Activated T-cell treated with anti-CD3 and anti-CD28 coated beads, Interleukin-2, amount 50 U/mL, for 24 hours (primary cell): ENCODE measurements around the gene RNF13.
"Not testable (repeated sequence)": the region's sequence is repeated elsewhere in the genome, so short reads cannot be mapped to it uniquely, and the experiment has no call there.

ENCODE experiments used
- DNase-seq: peaks from one replicate; pipeline ENCODE4 v3.0.0-alpha.2; 2020
- H3K27ac Mint-ChIP-seq: 2 replicates; pipeline ENCODE4 v1.8.0; 2020; ENCODE audit warnings: mild to moderate bottlenecking, mixed read lengths
- H3K27me3 Mint-ChIP-seq: 2 replicates; pipeline ENCODE4 v1.8.0; 2020; ENCODE audit warnings: mixed read lengths
- H3K36me3 Mint-ChIP-seq: 2 replicates; pipeline ENCODE4 v1.8.0; 2020; ENCODE audit warnings: low read depth, mixed read lengths
- H3K4me1 Mint-ChIP-seq: 2 replicates; pipeline ENCODE4 v1.8.0; 2020; ENCODE audit warnings: low read depth, mixed read lengths
- H3K4me3 Mint-ChIP-seq: 2 replicates; pipeline ENCODE4 v1.8.0; 2020; ENCODE audit warnings: mild to moderate bottlenecking, moderate library complexity, mixed read lengths
- H3K9me3 Mint-ChIP-seq: 2 replicates; pipeline ENCODE4 v1.8.0; 2020; ENCODE audit warnings: mixed read lengths

Gene RNF13

GRCh38 chr3:149883860-149884259 lies 70.8 kb downstream of the RNF13 start:
- not testable (repeated sequence) for H3K27ac Mint-ChIP-seq, H3K9me3 Mint-ChIP-seq, DNase-seq

DNA sequence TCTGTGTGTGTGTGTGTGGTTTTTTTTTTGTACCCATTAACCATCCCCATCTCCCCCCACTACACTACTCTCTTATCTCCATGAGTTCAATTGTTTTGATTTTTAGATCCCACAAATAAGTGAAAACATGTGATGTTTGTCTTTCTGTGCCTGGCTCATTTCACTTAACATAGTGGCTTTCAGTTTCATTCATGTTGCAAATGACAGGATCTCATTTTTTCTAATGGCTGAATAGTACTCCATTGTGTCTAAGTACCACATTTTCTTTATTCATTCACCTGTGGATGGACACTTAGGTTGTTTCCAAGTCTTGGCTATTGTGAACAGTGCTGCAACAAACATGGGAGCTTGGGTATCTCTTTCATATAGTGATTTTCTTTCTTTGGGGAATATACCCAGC lies 71.8 kb downstream of the RNF13 start:
- not testable (repeated sequence) for H3K9me3 Mint-ChIP-seq, H3K27ac Mint-ChIP-seq, H3K27me3 Mint-ChIP-seq, DNase-seq, H3K4me3 Mint-ChIP-seq
- peaks cover 47% of the 10 kb centered on the region for H3K36me3 Mint-ChIP-seq
- H3K4me1 Mint-ChIP-seq, result peaks cover 18% of the 10 kb centered on the region

More at GRCh38 chr3:149883860-149884259, 70.8 kb downstream of the RNF13 start:
- H3K36me3 Mint-ChIP-seq, result peaks cover 40% of the 10 kb centered on the region
- not testable (repeated sequence) for H3K27me3 Mint-ChIP-seq, H3K4me3 Mint-ChIP-seq
- peaks cover 18% of the 10 kb centered on the region for H3K4me1 Mint-ChIP-seq

GRCh38 chr3:149886957-149887356 lies 73.9 kb downstream of the RNF13 start:
- Mint-ChIP-seq H3K27ac (no peak overlapping the region), H3K4me3 (no peak overlapping the region), H3K9me3 (peaks cover 6% of the 10 kb centered on the region), H3K27me3 (no peaks in the 10 kb centered on the region), H3K36me3 (peaks cover 50% of the 10 kb centered on the region), H3K4me1 (peaks cover 24% of the 10 kb centered on the region)
- no peak for DNase-seq

DNA sequence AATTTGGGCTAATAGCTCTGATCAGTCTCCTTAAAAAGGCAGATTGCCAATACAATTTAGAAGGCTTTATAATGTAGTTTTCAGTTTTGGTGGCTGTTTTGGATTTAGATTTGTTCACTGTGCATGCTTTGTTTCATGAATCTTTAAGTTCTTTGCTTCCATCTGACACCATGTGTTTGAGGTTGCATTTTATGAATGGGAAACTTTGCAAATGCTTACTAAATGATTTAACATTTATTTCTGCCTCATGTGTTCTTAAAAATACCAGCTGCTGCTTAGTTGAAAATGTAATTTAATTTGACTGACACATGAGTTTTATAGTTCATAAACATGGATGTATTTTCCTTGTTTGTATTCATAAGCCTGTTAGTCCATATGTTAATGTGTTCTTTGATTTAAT lies 78.6 kb downstream of the RNF13 start:
- Mint-ChIP-seq H3K27me3 (no peaks in the 10 kb centered on the region), H3K4me3 (no peak overlapping the region), H3K36me3 (peaks cover 49% of the 10 kb centered on the region), H3K27ac (no peak overlapping the region), H3K4me1 (peaks cover 10% of the 10 kb centered on the region), H3K9me3 (no peaks in the 10 kb centered on the region)
- DNase-seq, result no peak

GRCh38 chr3:149892371-149892770 lies 79.4 kb downstream of the RNF13 start:
- no peaks in the 10 kb centered on the region for H3K27me3 Mint-ChIP-seq
- H3K4me3 Mint-ChIP-seq, result no peak overlapping the region
- peaks cover 10% of the 10 kb centered on the region for H3K4me1 Mint-ChIP-seq
- H3K9me3 Mint-ChIP-seq, result no peaks in the 10 kb centered on the region
- no peak for DNase-seq
- H3K36me3 Mint-ChIP-seq, result peaks cover 48% of the 10 kb centered on the region
- no peak overlapping the region for H3K27ac Mint-ChIP-seq

DNA sequence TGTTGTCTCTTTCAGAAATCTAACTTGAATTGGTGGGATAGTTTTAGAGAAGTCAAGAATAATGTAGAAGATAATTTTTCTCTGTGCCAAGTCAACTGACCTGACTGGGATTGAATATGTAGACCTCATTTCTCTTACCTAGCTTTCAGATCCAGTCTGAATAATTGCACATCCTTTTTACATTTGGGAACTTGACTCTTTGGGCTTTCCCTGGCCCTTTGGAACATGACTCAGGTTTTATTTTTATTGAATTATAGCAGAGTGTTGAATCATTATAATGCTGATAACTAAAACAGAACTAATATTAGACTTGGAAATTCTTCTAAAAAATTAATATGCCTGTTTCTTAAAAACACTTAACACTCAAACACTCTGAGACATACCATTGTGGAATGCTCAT lies 81.2 kb downstream of the RNF13 start:
- Mint-ChIP-seq H3K9me3 (no peaks in the 10 kb centered on the region), H3K36me3 (peaks cover 52% of the 10 kb centered on the region), H3K27ac (no peak overlapping the region), H3K4me1 (peaks cover 9% of the 10 kb centered on the region), H3K4me3 (no peak overlapping the region), H3K27me3 (no peaks in the 10 kb centered on the region)
- no peak for DNase-seq

DNA sequence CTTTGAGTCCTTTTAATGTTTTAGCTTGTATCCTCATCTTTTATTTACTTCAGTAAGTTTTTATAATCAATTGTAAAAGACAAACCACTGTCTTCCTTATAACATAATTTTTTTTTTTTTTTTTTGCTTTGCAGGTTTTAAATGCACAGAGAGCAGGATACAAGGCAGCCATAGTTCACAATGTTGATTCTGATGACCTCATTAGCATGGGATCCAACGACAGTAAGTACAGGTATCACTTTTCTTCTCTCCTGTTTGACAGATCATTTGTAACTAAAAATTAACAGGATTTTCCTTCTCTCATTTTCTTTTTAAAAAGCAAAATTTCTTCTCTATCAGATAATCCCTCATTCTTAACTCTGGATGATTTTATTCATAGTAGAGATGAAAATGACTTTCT lies 82.3 kb downstream of the RNF13 start:
- Mint-ChIP-seq H3K4me1 (peaks cover 10% of the 10 kb centered on the region), H3K4me3 (no peak overlapping the region), H3K27me3 (no peaks in the 10 kb centered on the region), H3K9me3 (no peaks in the 10 kb centered on the region), H3K36me3 (peaks cover 48% of the 10 kb centered on the region), H3K27ac (no peak overlapping the region)
- no peak for DNase-seq

GRCh38 chr3:149895769-149896168 lies 82.8 kb downstream of the RNF13 start:
- peaks cover 7% of the 10 kb centered on the region for H3K4me1 Mint-ChIP-seq
- no peaks in the 10 kb centered on the region for H3K27me3 Mint-ChIP-seq
- peaks cover 45% of the 10 kb centered on the region for H3K36me3 Mint-ChIP-seq
- no peak overlapping the region for H3K4me3 Mint-ChIP-seq
- H3K9me3 Mint-ChIP-seq, result no peaks in the 10 kb centered on the region
- no peak for DNase-seq
- H3K27ac Mint-ChIP-seq, result no peak overlapping the region

- H3K9me3 Mint-ChIP-seq, result no peaks in the 10 kb centered on the region
- H3K27me3 Mint-ChIP-seq, result no peaks in the 10 kb centered on the region
- H3K4me1 Mint-ChIP-seq, result peaks cover 3% of the 10 kb centered on the region
- H3K27ac Mint-ChIP-seq, result no peak overlapping the region
- H3K36me3 Mint-ChIP-seq, result peaks cover 54% of the 10 kb centered on the region
- DNase-seq, result no peak
- H3K4me3 Mint-ChIP-seq, result no peak overlapping the region
These were observed 85.8 kb downstream of the RNF13 start for GRCh38 chr3:149898771-149899170.

GRCh38 chr3:149900322-149900721 lies 87.3 kb downstream of the RNF13 start:
- Mint-ChIP-seq H3K9me3 (no peaks in the 10 kb centered on the region), H3K4me1 (peaks cover 3% of the 10 kb centered on the region), H3K27ac (no peak overlapping the region), H3K36me3 (peaks cover 57% of the 10 kb centered on the region), H3K27me3 (no peaks in the 10 kb centered on the region), H3K4me3 (no peak overlapping the region)
- no peak for DNase-seq

DNA sequence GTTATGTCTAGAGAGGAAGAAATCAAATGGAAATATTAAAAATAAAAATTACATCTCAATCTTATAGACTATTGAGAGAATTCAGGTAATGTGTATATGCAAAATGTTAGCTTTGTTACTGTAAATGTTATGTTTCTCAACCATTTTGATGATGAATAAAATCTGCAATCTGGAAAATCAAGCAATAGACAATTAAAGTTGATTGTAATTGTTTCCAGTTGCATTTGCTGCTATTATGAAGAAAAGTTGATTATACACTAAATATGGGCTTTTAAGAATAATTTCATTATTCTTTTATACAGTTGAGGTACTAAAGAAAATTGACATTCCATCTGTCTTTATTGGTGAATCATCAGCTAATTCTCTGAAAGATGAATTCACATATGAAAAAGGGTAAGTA lies 88.8 kb downstream of the RNF13 start:
- H3K27me3 Mint-ChIP-seq, result no peaks in the 10 kb centered on the region
- no peaks in the 10 kb centered on the region for H3K9me3 Mint-ChIP-seq
- peaks cover 3% of the 10 kb centered on the region for H3K4me1 Mint-ChIP-seq
- DNase-seq, result no peak
- no peak overlapping the region for H3K27ac Mint-ChIP-seq
- H3K36me3 Mint-ChIP-seq, result peaks cover 45% of the 10 kb centered on the region
- no peak overlapping the region for H3K4me3 Mint-ChIP-seq

DNA sequence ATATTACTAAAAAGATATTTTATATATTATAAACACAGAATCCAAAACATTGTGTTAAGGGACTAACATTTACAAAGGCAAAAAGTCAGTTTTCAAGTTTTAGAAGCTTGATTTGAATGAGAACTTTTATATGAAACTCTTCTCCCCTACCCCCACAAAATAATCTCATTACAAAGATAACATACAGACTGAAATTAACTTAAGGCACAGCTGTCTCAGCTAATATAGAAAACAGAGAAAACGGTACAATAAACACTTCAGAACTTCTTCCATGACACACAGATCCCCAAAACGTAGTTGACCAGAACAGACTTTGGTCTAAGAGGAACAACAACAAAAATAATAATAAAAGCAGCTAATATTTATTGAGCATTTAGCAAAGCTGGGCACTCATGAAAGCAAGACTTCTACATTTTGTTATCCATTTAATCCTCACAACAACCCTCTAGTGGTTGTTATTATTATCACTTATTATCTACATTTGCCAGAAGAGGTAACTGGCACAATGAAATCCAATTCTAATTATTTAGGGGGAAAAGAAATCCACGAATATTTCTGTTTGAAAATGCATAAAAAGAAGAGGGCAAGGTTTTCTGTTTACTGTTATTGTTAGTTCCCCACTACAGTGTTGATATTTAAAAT lies 89.6 kb downstream of the RNF13 start:
- no peak overlapping the region for H3K4me3 Mint-ChIP-seq
- no peaks in the 10 kb centered on the region for H3K27me3 Mint-ChIP-seq
- DNase-seq, result no peak
- no peaks in the 10 kb centered on the region for H3K9me3 Mint-ChIP-seq
- peaks cover 3% of the 10 kb centered on the region for H3K4me1 Mint-ChIP-seq
- H3K27ac Mint-ChIP-seq, result no peak overlapping the region
- H3K36me3 Mint-ChIP-seq, result peaks cover 44% of the 10 kb centered on the region

GRCh38 chr3:149906036-149906435 lies 93.0 kb downstream of the RNF13 start:
- no peaks in the 10 kb centered on the region for H3K9me3 Mint-ChIP-seq
- H3K27me3 Mint-ChIP-seq, result no peaks in the 10 kb centered on the region
- H3K27ac Mint-ChIP-seq, result no peak overlapping the region
- H3K36me3 Mint-ChIP-seq, result peaks cover 51% of the 10 kb centered on the region
- H3K4me3 Mint-ChIP-seq, result no peak overlapping the region
- no peak for DNase-seq
- H3K4me1 Mint-ChIP-seq, result no peaks in the 10 kb centered on the region

DNA sequence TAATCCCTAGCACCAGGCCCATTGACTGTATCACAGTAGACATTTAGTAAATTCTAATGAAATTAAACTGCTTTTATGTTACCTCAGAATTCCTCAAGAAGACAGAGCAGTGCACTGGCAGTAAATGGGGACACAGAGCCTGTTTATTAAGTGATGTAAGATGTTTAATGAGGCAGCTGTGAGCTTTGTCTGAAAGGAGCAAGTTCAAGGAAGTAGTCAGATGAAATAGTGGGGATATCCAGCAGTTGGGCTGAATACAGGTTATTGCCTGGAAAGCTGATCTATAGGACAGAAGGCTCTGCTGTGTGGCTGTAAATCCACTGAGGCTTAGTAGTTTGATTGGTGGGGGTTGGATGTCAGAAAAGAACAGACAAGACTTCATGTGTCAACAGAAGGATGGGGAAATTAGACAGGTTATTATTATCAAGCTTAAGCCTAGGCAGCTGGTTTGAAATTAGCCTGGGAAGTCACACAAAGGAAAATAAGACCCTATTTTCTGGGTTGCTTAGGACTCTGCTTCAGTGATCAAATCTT lies 95.5 kb downstream of the RNF13 start:
- Mint-ChIP-seq H3K27me3 (no peaks in the 10 kb centered on the region), H3K27ac (no peak overlapping the region), H3K9me3 (no peaks in the 10 kb centered on the region), H3K4me1 (no peaks in the 10 kb centered on the region), H3K4me3 (no peak overlapping the region), H3K36me3 (peaks cover 59% of the 10 kb centered on the region)
- DNase-seq, result no peak

- no peaks in the 10 kb centered on the region for H3K4me1 Mint-ChIP-seq
- H3K27ac Mint-ChIP-seq, result no peak overlapping the region
- peaks cover 62% of the 10 kb centered on the region for H3K36me3 Mint-ChIP-seq
These were observed 96.9 kb downstream of the RNF13 start for GRCh38 chr3:149909923-149910322.

More at GRCh38 chr3:149909923-149910322, 96.9 kb downstream of the RNF13 start:
- Mint-ChIP-seq H3K27me3 (no peaks in the 10 kb centered on the region), H3K9me3 (no peaks in the 10 kb centered on the region), H3K4me3 (no peak overlapping the region)
- DNase-seq, result no peak
